ENCODE measurements around the gene PROSER3. TPM values are rescaled to one million over a fixed set of nuclear protein-coding genes. Genes with fewer than 3 reads are reported as not detected.

The PROSER3 gene
- total RNA-seq, 1 donor from 2014 or later = 39.5 TPM

DNA sequence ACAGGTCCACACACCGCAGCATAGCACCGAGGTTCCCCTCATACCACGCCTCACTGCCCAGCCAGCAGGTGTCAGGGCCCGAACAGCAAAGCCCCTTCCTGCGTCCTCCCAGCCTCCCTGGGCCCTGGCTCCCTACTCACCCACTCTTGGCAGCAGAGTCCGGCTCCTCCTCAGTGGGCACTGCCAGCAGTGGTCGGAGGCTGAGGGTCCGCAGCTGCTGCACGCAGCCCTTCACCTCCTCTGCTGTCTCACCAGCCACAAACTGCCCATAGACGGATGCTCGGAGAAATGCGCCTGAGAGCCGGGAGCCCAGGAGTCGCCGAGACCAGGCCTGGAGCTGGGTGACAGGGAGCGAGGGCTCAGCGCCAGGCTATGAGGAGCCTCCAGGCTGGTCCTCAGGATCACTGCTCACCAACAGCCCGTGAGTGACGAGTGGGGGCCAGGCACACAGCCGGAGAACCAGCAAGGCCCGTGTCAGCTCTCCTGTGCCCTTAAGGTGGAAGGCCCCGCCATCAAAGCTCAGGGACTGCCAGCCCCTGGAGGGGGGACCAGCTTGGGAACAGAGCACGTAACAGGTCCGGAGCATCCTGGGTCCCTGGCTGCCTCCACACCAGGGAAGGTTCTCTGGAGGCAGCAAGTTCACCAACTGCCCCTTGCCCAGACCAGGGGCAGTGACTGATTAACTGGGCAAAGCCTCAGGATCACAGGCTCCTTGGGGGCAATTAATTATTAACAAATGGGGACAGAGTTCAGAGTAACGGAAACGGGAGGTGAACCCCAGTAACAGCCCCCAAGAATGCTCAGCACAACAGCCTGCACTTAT, 54.5 kb downstream of the PROSER3 start, which contains the start of gene PRODH2:
PRODH2 (minus strand) TSS at position 626 of the 823 bp plus-strand sequence; CDS start at position 586, 40 bp downstream.
- Mint-ChIP-seq H3K4me1 (ENCODE audit: low read depth) (no peaks in the 10 kb centered on the region), H3K4me3 (no peak within 1 kb of the TSS), H3K27ac (no peak within 1 kb of the TSS), H3K27me3 (ENCODE audit: insufficient read depth) (no peaks in the 10 kb centered on the region), H3K9me3 (no peaks in the 10 kb centered on the region), H3K36me3 (ENCODE audit: low read depth) (no peaks in the 10 kb centered on the region)
- intact Hi-C loops (cut with micrococcal nuclease) = no loop called here
- DNase-seq (ENCODE audit: low spot score) = no peak

DNA sequence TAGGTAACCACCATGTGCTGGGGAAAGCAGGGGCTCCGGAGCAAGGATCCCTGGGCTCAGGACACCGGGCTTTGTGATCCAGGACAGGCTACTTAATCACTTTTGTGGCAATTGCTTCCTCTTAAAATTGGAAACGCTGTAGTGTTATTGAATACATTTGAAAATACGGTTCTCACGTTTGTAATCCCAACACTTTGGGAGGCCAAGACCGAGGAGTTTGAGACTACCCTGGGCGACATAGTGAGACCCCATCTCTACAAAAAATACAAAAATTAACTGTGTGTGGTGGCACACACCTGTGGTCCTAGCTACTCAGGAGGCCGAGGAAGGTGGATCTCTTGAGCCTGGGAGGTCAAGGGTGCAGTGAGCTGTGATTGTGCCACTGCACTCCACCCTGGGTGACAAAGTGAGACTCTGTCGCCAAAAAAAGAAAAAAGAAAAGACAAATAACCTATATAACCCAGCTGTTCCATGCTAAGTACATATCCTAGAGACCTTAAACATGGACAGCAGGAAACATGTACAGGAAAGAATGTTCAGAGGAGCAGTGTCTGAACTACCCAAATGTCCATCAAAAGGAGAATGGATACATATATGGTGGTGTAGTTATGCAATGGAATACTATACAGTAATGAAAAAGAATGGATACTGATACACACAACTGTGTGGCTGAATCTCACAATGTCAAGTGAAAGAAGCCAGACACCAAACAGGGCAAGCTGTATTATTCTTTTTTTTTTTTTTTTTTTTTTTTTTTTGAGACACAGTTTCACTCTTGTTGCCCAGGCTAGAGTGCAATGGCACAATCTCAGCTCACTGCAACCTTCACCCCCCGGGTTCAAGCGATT, 55.3 kb downstream of the PROSER3 start:
- H3K27me3 Mint-ChIP-seq (ENCODE audit: insufficient read depth) = peaks cover 2% of the 10 kb centered on the region
- no peak overlapping the region for H3K4me3 Mint-ChIP-seq
- DNase-seq (ENCODE audit: low spot score) = no peak
- no peaks in the 10 kb centered on the region for H3K36me3 Mint-ChIP-seq (ENCODE audit: low read depth)
- H3K9me3 Mint-ChIP-seq = no peaks in the 10 kb centered on the region
- intact Hi-C loops (cut with micrococcal nuclease) = no loop called here
- no peaks in the 10 kb centered on the region for H3K4me1 Mint-ChIP-seq (ENCODE audit: low read depth)
- no peak overlapping the region for H3K27ac Mint-ChIP-seq

DNA sequence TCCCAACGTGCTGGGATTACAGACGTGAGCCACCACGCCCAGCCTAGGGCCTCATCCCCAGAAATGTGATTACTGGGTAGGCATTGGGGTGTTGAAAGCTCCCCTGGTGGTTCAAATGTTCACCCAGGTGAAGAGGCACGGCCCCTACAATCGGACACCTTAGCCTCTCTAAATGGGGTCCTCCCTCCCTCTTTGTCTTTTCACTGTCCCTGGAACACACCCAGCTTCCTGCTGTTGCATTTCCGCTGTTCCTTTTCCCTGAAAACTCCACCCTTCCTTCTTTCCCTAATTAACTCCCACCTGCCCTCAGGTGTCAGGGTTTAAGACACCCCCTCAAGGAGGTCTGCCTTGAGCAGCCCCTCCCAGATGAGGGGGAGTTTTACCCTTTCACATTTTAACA, 58.3 kb downstream of the PROSER3 start:
- H3K4me1 Mint-ChIP-seq (ENCODE audit: low read depth) = no peaks in the 10 kb centered on the region
- no peak for DNase-seq (ENCODE audit: low spot score)
- H3K36me3 Mint-ChIP-seq (ENCODE audit: low read depth) = no peaks in the 10 kb centered on the region
- no peaks in the 10 kb centered on the region for H3K9me3 Mint-ChIP-seq
- H3K27me3 Mint-ChIP-seq (ENCODE audit: insufficient read depth) = peaks cover 9% of the 10 kb centered on the region
- H3K27ac Mint-ChIP-seq = no peak overlapping the region
- intact Hi-C loops (cut with micrococcal nuclease) = no loop called here
- no peak overlapping the region for H3K4me3 Mint-ChIP-seq

DNA sequence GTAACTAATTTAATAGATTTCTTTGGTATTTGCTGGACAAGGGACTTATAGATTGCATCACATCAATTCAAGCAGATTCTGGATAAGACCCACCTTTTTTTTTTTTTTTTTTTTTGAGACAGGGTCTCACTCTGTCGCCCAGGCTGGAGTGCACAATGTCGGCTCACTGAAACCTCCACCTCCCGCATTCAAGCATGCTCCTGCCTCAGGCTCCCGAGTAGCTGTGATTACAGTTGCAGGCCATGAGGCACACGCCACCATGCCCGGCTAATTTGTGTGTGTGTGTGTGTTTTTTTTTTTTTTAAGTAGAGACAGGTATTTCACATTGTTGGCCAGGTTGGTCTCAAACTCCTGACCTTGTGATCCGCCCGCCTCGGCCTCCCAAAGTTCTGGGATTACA, 58.9 kb downstream of the PROSER3 start:
- no peak for DNase-seq (ENCODE audit: low spot score)
- Mint-ChIP-seq H3K36me3 (ENCODE audit: low read depth) (no peaks in the 10 kb centered on the region), H3K4me3 (no peak overlapping the region), H3K4me1 (ENCODE audit: low read depth) (no peaks in the 10 kb centered on the region), H3K27me3 (ENCODE audit: insufficient read depth) (peaks cover 9% of the 10 kb centered on the region), H3K9me3 (no peaks in the 10 kb centered on the region), H3K27ac (no peak overlapping the region)
- intact Hi-C loops (cut with micrococcal nuclease) = no loop called here

DNA sequence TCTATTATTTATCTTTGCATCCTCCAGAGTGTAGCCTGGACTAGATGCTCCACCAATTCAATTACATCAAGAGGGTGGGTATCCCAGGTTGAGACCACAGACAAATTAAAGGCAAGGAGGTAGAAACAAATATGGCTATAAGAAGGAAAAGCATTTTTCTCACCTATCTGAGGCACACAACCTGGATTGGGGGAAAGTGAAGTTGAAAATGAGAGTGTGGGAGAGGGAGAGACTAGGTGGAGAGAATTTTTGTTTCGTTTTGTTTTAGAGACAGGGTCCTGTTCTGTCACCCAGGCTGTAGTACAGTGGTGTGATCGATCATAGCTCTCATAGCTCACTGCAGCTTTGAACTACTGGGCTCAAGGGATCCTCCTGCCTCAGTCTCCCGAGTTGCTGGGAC, 60.5 kb downstream of the PROSER3 start:
- H3K4me3 Mint-ChIP-seq = no peak overlapping the region
- no peak overlapping the region for H3K27ac Mint-ChIP-seq
- DNase-seq (ENCODE audit: low spot score) = no peak
- H3K27me3 Mint-ChIP-seq (ENCODE audit: insufficient read depth) = peaks cover 9% of the 10 kb centered on the region
- H3K9me3 Mint-ChIP-seq = no peaks in the 10 kb centered on the region
- H3K36me3 Mint-ChIP-seq (ENCODE audit: low read depth) = no peaks in the 10 kb centered on the region
- intact Hi-C loops (cut with micrococcal nuclease) = no loop called here
- H3K4me1 Mint-ChIP-seq (ENCODE audit: low read depth) = no peaks in the 10 kb centered on the region

Other genes with a start within 250 kb of the PROSER3 start
- not detected in 2 replicates for gene DMKN, start 244.5 kb upstream of the PROSER3 start, total RNA-seq
- not detected in 2 replicates for gene SBSN, start 229.9 kb upstream of the PROSER3 start, total RNA-seq
- not detected in 2 replicates for gene GAPDHS, start 224.7 kb upstream of the PROSER3 start, total RNA-seq
- 122 and 123 TPM in 2 replicates for gene TMEM147, start 212.6 kb upstream of the PROSER3 start, total RNA-seq
- not detected in 2 replicates for gene ATP4A, start 194.5 kb upstream of the PROSER3 start, total RNA-seq
- not detected in 2 replicates for gene PMIS2, start 172.0 kb upstream of the PROSER3 start, total RNA-seq
- gene HAUS5, start 145.4 kb upstream of the PROSER3 start, total RNA-seq = 41.0 and 48.4 TPM in 2 replicates
- 105 and 118 TPM in 2 replicates for gene RBM42, start 129.1 kb upstream of the PROSER3 start, total RNA-seq
- gene ETV2, start 116.4 kb upstream of the PROSER3 start, total RNA-seq = 0.98 and 1.0 TPM in 2 replicates
- 434 and 451 TPM in 2 replicates for gene COX6B1, start 109.9 kb upstream of the PROSER3 start, total RNA-seq
- gene UPK1A, start 91.7 kb upstream of the PROSER3 start, total RNA-seq = 0.41 and 0.51 TPM in 2 replicates
- 126 TPM in 2 replicates for gene ZBTB32, start 53.6 kb upstream of the PROSER3 start, total RNA-seq
- 61.9 and 65.2 TPM in 2 replicates for gene KMT2B, start 40.2 kb upstream of the PROSER3 start, total RNA-seq
- gene IGFLR1, start 15.7 kb upstream of the PROSER3 start, total RNA-seq = 105 and 106 TPM in 2 replicates
- 28.1 and 29.7 TPM in 2 replicates for gene U2AF1L4, start 12.8 kb upstream of the PROSER3 start, total RNA-seq
- gene PSENEN, start 12.5 kb upstream of the PROSER3 start, total RNA-seq = 50.6 and 54.6 TPM in 2 replicates
- gene LIN37, start 9.6 kb upstream of the PROSER3 start, total RNA-seq = 9.3 and 9.8 TPM in 2 replicates
- 0.78 TPM in 1 of 2 replicates, not detected in the other for gene HSPB6, start 1.1 kb upstream of the PROSER3 start, total RNA-seq
- gene ARHGAP33, start 17.4 kb downstream of the PROSER3 start, total RNA-seq = 24.5 and 25.8 TPM in 2 replicates
- gene PRODH2, start 54.7 kb downstream of the PROSER3 start, total RNA-seq = not detected in 2 replicates
- 0.05 TPM in 1 of 2 replicates, not detected in the other for gene NPHS1, start 94.3 kb downstream of the PROSER3 start, total RNA-seq
- 1.7 TPM in 2 replicates for gene KIRREL2, start 98.7 kb downstream of the PROSER3 start, total RNA-seq
- gene APLP1, start 110.4 kb downstream of the PROSER3 start, total RNA-seq = 2.3 and 2.4 TPM in 2 replicates
- 163 and 164 TPM in 2 replicates for gene NFKBID, start 142.4 kb downstream of the PROSER3 start, total RNA-seq
- gene HCST, start 144.4 kb downstream of the PROSER3 start, total RNA-seq = 58.5 and 62.2 TPM in 2 replicates
- not detected in 2 replicates for gene TYROBP, start 150.1 kb downstream of the PROSER3 start, total RNA-seq
- gene LRFN3, start 178.2 kb downstream of the PROSER3 start, total RNA-seq = 11.6 and 13.6 TPM in 2 replicates
- gene SDHAF1, start 237.0 kb downstream of the PROSER3 start, total RNA-seq = 21.2 and 24.5 TPM in 2 replicates

Measured in activated T-helper 1 cell treated with anti-CD3 and anti-CD28 coated beads, Interleukin-12 subunit alpha, Interleukin-12 subunit beta, Interleukin-2, Interleukin-4 antibody, amounts not matched to agents 30 ng/mL and 10 ng/mL and 1 ng/mL, durations not matched to agents 14 hours and 24 hours and 36 hours (primary cell).